Psoas muscle (tissue), 8 donors: ENCODE data around the gene KLRB1. TPM values are rescaled to one million over a fixed set of nuclear protein-coding genes. Genes with fewer than 3 reads are reported as not detected.
A peak's percentile ranks its signal among the peaks of the same experiment; 100 is the strongest.

ENCODE experiments used
- ATAC-seq, 4 donors: fragments of 200-7000 bp; cut with Tn5 transposase; one replicate each; pipeline ENCODE4 v1.9.1; 2020; ENCODE audit warnings: moderate library complexity in 3 of 4, mild to moderate bottlenecking in 2 of 4
- DNase-seq, 2 donors: peaks; one replicate each; pipeline ENCODE4 v3.0.0-alpha.2; 2020
- H3K27ac ChIP-seq: fragments of 200-600 bp; one replicate; pipeline ENCODE4 v1.8.0; 2022
- H3K27me3 ChIP-seq, 3 donors: fragments of 200-600 bp in 1 of 3; one replicate each; pipeline versions ENCODE4 v1.6.1 to v1.8.0; 2013 to 2022; ENCODE audit warnings: low read length in 2 of 3, mild to moderate bottlenecking in 2 of 3, moderate library complexity in 1 of 3; ENCODE audit not compliant: insufficient read depth in 3 of 3
- H3K36me3 ChIP-seq, 2 donors: fragments of 200-600 bp in 1 of 2; one replicate each; pipeline versions ENCODE4 v1.6.1 to v1.8.0; 2013 to 2022; ENCODE audit warnings: low read depth in 1 of 2, mild to moderate bottlenecking in 1 of 2, moderate library complexity in 1 of 2; ENCODE audit not compliant: insufficient read depth in 1 of 2
- H3K4me1 ChIP-seq: fragments of 200-600 bp; one replicate; pipeline ENCODE4 v1.8.0; 2022
- H3K4me3 ChIP-seq: fragments of 200-600 bp; one replicate; pipeline ENCODE4 v1.8.0; 2022; ENCODE audit warnings: mild to moderate bottlenecking
- H3K9me3 ChIP-seq: fragments of 200-600 bp; one replicate; pipeline ENCODE4 v1.8.0; 2022
- WGBS, 3 donors: extraction: QIAGEN DNeasy Blood & Tissue Kit; methylation state at CpG; one replicate each; pipeline versions ENCODE4 v1.1.6 to v1.1.7; 2013; 5-methylcytosine and 5-hydroxymethylcytosine counted together
- intact Hi-C, 2 donors: fragments of 100-400 bp; cut with DNase I; formaldehyde crosslinking; loops; one replicate each; pipeline versions ENCODE4 v1.11.0 to v1.14.2; 2022
- long read RNA-seq, 2 donors: library from polyadenylated mRNA; unstranded; transcript quantifications; one replicate each; pipeline ENCODE4 v2.0.0, GENCODE V29; 2021
- polyA plus RNA-seq, 3 donors: library from polyadenylated mRNA; stranded (reverse); fragments of 200-250 nt; gene quantifications; one replicate each; pipeline ENCODE4 v1.2.3, GENCODE V29; 2013
- total RNA-seq, 4 donors: library from RNA; stranded (reverse); fragmentation: NEBNext Ultra II Directional in 2 of 4; extraction: Animal tissue kit (Norgen Biotek cat#: 25700) in 2 of 4; gene quantifications; one replicate each; pipeline versions ENCODE4 v1.2.1 to v1.2.4, GENCODE V29; 2021 to 2023
- TF ChIP-seq, protein P1 (sequence below): fragments of 200-600 bp; IDR thresholded peaks from one replicate; pipeline ENCODE4 v1.8.0; 2022; ENCODE audit warnings: antibody characterized with exemption
- donor health status: healthy with polysubstance abuse.
- donor health status: DM: no; HTN: no; CAD: no; lungs with moderate emphysema.
- donor health status: Bipolar disorder and iron deficiency.
- donor health status: healthy.
- donor health status: DM: yes; HTN: yes; CAD: no.
- donor health status: DM: no; HTN: no; CAD: no.
- donor health status: DM: no; HTN: no; CAD: no.
- donor health status: DM: yes; HTN: yes; CAD: no.

The KLRB1 gene
- total RNA-seq (under 1 TPM in 2 of 4 donors, not detected in 2; 0.26 to 0.30 TPM), polyA plus RNA-seq (under 1 TPM; 0.03 to 0.13 (median 0.05) TPM)
- long read RNA-seq, donor 1 = 0 reads
- long read RNA-seq, donor 2, partial matches to known transcripts = 0 of 1 reads
- long read RNA-seq, donor 2, other reads (novel, unspliced or antisense) = 0 of 1 reads

DNA sequence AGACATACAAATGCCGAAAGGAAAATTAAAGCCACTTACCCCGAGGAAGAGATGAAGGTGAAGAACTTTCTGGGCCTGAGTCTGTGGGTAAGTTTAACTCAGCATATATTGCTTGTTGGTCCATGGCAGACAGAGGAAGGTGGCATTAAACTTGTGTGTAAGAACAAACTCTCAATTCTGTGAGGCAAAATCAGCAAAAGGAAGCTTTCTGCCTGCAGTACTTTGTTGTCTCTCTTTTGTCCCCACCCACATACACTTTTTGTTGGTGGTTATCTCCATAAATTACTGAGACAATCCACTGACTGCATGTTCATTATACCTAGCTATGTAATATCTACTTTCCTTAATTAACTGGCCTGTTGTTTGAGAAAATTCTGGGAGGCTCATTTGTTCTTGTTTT is at the start of gene KLRB1:
Gene KLRB1, minus strand, starts transcription at position 201 of the 400 bp plus-strand sequence. Its CDS starts 77 bp downstream, at position 124.
- no peaks in the 10 kb centered on the region for H3K4me1 ChIP-seq
- no peak for DNase-seq
- no peaks in the 10 kb centered on the region for H3K9me3 ChIP-seq
- whole genome bisulfite sequencing, 3 donors = 85 to 90% (median 85%) methylated on average over 2 of the region's 2 CpGs
- no peak within 1 kb of the TSS for H3K27ac ChIP-seq
- TF ChIP-seq, protein P1, sequence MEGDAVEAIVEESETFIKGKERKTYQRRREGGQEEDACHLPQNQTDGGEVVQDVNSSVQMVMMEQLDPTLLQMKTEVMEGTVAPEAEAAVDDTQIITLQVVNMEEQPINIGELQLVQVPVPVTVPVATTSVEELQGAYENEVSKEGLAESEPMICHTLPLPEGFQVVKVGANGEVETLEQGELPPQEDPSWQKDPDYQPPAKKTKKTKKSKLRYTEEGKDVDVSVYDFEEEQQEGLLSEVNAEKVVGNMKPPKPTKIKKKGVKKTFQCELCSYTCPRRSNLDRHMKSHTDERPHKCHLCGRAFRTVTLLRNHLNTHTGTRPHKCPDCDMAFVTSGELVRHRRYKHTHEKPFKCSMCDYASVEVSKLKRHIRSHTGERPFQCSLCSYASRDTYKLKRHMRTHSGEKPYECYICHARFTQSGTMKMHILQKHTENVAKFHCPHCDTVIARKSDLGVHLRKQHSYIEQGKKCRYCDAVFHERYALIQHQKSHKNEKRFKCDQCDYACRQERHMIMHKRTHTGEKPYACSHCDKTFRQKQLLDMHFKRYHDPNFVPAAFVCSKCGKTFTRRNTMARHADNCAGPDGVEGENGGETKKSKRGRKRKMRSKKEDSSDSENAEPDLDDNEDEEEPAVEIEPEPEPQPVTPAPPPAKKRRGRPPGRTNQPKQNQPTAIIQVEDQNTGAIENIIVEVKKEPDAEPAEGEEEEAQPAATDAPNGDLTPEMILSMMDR = no peak
- H3K36me3 ChIP-seq = no peaks in the 10 kb centered on the region
- no peak within 1 kb of the TSS for H3K4me3 ChIP-seq
- ATAC-seq = no peak
- intact Hi-C loops = no loop called here
- H3K27me3 ChIP-seq = no peaks in the 10 kb centered on the region

DNA sequence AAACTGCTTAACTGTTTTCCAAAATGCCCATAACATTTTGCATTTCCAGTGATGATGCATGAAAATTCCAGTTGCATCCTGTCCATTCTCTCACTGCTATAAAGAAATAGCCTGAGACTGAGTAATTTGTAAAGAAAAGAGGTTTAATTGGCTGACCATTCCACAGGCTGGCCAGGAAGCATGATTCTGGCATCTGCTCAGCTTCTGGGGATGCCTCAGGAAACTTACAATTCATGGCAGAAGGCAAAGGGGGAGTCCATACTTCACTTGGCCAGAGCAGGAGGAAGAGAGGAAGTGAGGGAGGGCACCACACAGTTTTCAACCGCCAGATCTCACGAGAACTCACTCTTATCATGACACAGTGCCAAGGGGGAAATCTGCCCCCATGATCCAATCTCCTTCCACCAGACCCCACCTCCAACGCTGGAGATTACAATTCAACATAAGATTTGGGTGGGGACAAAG is 43.6 kb upstream of the KLRB1 start:
- no peaks in the 10 kb centered on the region for H3K9me3 ChIP-seq
- intact Hi-C loops = no loop called here
- no peaks in the 10 kb centered on the region for H3K27me3 ChIP-seq
- peak overlapping the region; percentile 79 for H3K27ac ChIP-seq
- TF ChIP-seq, protein P1 = no peak
- 66 to 71% (median 69%) methylated on average over 3 of the region's 3 CpGs for WGBS, 3 donors
- ATAC-seq (no peak), DNase-seq (no peak)
- peaks cover 0 to 28% of the 10 kb centered on the region in 2 donors for H3K36me3 ChIP-seq
- H3K4me1 ChIP-seq = peaks cover 9% of the 10 kb centered on the region
- no peak overlapping the region for H3K4me3 ChIP-seq

DNA sequence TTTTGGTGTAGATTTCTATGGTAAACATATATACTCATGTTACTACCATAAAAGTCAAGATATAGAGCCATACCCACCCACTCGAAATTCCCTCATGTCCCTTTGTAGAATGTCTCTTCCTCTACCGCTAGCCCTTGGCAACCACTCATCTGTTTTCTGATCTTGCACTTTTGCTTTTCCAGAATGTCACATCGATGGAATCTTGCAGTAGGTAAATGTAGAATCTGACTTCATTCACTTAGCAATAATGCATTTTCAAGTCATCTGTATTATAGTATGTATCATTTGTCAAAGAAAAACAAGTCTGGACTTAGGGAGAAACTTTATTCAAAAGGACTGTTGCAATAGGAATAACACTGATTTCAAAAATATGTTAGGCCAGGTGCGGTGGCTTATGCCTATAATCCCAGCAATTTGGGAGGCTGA is 42.4 kb upstream of the KLRB1 start:
- Histone ChIP-seq H3K9me3 (no peaks in the 10 kb centered on the region), H3K36me3 (peaks cover 0 to 17% of the 10 kb centered on the region in 2 donors), H3K4me3 (peak overlapping the region; percentile 74), H3K4me1 (peaks cover 9% of the 10 kb centered on the region), H3K27ac (peak overlapping the region; percentile 79), H3K27me3 (no peaks in the 10 kb centered on the region)
- DNase-seq = no peak
- WGBS, 3 donors = 45 to 53% (median 46%) methylated on average over 4 of the region's 4 CpGs
- TF ChIP-seq, protein P1 = no peak
- ATAC-seq = no peak
- intact Hi-C loops = no loop called here

DNA sequence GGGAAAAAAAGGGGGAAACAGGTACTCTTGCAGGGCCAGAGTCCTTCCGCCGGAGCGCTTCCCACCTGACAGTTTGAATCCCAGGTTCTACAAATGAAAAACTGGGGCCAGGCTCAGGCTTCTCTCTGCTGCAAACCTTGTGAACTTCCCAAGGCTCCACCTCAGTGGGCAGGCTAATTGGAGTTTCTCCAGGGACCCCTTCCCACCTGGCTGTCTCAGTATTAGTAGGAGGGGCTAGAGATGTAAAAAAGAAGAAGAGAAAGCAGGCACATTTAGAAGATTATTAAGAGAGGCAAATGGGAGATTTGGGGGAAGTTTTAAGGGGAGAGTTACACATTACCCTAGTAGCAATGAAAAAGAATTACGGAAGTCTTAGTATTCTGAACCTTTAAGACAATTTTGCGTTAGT is 41.8 kb upstream of the KLRB1 start:
- TF ChIP-seq, protein P1 = no peak
- H3K27ac ChIP-seq = peak overlapping the region; percentile 79
- no peaks in the 10 kb centered on the region for H3K9me3 ChIP-seq
- intact Hi-C loops = no loop called here
- peaks cover 9% of the 10 kb centered on the region for H3K4me1 ChIP-seq
- 48 to 63% (median 55%) methylated on average over 5 of the region's 5 CpGs for WGBS, 3 donors
- H3K36me3 ChIP-seq = peaks cover 0 to 10% of the 10 kb centered on the region in 2 donors
- H3K27me3 ChIP-seq = no peaks in the 10 kb centered on the region
- ATAC-seq = no peak
- H3K4me3 ChIP-seq = peak overlapping the region; percentile 74
- DNase-seq = no peak
